ENCODE data around the gene RRP1.
"Not testable (repeated sequence)": the region's sequence is repeated elsewhere in the genome, so short reads cannot be mapped to it uniquely, and the experiment has no call there.

The RRP1 gene

GRCh38 chr21:43836616-43837015 lies 47.2 kb downstream of the RRP1 start:
- no peak for DNase-seq (ENCODE audit: low read depth, low spot score)

- DNase-seq (ENCODE audit: low read depth, low spot score), result no peak
Measured at GRCh38 chr21:43840259-43840658, 50.9 kb downstream of the RRP1 start.

- no peak for DNase-seq (ENCODE audit: low read depth, low spot score)
Measured at GRCh38 chr21:43842742-43843141, 53.4 kb downstream of the RRP1 start.

GRCh38 chr21:43844906-43845305 lies 55.5 kb downstream of the RRP1 start:
- not testable (repeated sequence) for DNase-seq (ENCODE audit: low read depth, low spot score)

- no peak for DNase-seq (ENCODE audit: low read depth, low spot score)
Measured at GRCh38 chr21:43845386-43845785, 56.0 kb downstream of the RRP1 start.

DNA sequence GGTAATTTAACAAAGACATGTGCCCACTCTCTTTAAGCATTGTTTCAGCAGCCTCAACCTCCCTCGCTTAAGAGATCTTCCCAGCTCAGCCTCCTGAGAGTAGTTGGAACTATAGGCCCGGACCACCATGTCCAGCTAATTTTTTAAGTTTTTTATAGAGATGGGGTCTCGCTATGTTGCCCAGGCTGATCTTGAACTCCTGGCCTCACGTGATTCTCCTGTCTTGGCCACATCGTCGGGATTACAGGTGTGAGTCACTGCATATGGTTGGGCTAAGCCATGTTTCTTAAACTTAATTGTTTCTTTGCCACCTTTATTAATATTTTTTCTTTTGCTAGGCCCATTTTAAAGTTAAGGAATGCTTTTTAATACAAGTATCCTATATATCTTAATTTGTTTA lies 57.1 kb downstream of the RRP1 start:
- no peak for DNase-seq (ENCODE audit: low read depth, low spot score)

- no peak for DNase-seq (ENCODE audit: low read depth, low spot score)
Measured at GRCh38 chr21:43847301-43847700, 57.9 kb downstream of the RRP1 start.

- no peak for DNase-seq (ENCODE audit: low read depth, low spot score)
Measured at GRCh38 chr21:43848771-43849170, 59.4 kb downstream of the RRP1 start.

DNA sequence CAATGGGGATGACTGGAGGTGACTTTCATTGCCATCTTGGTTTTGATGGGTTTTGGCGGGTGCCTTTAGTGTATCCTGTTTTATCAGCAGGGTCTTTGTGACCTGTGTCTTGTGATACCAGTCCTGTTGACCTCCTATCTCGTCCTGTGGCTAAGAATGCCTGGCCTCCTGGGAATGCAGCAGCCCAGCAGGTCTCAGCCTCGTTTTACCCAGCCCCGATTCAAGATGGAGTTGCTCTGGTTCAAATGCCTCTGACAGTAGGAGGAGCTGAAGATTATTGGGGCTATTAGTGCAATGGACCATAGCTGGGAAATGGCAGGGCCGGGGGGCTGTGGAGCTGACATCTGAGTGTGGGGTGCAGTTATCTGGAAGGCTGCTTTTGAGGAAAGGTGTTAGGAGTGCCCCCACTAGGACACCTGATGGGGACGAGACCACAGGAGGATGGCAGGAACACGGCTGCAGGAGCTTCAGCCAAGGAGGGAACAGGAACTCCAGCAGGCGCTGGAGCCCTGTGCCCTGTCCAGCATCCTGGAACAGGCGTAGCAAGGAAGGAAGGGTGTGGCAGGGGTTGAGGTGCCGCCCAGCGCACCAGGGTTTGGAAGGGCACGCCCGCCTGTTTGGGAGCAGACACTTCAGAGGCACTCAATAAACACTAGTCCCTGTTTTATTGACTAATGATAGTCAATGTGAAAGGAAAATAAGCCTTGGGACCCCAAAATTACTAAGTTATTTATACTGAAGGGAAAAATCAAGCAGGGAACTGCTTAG lies 60.3 kb downstream of the RRP1 start:
- DNase-seq (ENCODE audit: low read depth, low spot score), result no peak

DNA sequence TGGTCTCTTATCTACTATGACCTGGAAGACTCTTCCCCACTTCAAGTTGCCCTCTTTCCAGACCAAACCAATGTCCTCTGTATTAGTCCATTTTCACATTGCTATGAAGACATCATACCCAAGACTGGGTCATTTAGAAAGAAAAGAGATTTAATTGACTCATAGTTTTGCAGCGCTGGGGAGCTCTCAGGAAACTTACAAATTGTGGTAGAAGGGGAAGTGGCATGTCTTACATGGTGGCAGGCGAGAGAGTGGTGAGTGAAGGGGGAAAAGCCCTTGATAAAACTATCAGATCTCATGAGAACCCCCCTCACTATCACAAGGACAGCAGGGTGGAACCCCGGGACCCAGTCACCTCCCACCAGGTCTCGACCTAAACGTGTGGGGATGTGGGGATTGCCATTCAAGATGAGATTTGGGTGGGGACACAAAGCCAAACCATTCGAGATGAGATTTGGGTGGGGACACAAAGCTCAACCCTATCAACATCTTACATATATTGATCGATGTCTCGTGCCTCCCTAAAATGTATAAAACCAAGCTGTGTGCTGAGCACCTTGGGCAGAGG lies 61.4 kb downstream of the RRP1 start:
- no peak for DNase-seq (ENCODE audit: low read depth, low spot score)

DNA sequence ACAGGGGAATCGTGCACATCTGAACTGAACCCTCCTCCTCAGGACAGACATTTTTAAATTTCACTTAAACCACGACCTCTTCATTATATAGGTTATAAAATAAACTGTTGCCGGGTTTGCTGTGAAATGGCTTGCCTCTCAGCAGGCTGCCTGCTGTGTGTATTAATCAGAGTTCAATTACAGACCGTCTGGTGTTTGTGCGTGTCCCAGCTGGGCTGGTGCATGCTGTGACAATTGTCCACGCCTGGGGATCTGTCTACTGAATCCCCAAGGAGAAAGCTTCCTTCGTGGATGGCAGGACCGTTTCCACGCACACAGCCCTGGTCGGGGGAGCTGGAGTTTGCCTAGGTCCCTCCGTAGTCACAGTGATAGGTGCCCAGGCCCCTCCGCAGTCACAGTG lies 62.2 kb downstream of the RRP1 start:
- DNase-seq (ENCODE audit: low read depth, low spot score), result no peak

GRCh38 chr21:43853851-43854772 lies 64.7 kb downstream of the RRP1 start:
- DNase-seq (ENCODE audit: low read depth, low spot score), result no peak
